ENCODE results near the gene CANT1.

DNA sequence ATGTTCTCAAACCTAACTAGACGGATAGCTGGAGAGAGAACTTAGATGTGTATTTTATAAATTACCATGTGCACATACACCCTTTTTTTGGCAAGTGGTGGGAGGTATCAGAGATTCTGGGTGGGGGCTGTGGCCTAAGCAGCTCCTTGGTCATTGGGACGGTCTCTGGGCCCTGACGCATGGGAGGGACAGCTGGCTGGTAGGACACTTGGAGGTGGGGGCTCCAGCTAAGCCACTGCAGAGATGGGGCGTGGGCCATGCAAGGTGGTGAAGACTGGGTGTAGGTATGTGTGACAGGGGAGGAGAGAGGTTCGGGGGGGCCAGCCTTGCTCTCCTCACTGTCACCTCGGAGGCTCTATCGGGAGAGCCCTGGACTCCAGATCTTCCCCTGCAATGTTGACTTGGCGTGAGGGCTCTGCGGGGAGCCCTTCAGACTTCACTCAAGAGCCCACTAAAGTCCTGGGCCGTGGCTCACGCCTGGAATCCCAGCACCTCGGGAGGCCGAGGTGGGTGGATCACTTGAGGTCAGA lies 31.5 kb upstream of the CANT1 start:
- no peak for TF ChIP-seq POLR2A (IDR thresholded peaks at IDR 0.05)
- TF ChIP-seq, protein P1, sequence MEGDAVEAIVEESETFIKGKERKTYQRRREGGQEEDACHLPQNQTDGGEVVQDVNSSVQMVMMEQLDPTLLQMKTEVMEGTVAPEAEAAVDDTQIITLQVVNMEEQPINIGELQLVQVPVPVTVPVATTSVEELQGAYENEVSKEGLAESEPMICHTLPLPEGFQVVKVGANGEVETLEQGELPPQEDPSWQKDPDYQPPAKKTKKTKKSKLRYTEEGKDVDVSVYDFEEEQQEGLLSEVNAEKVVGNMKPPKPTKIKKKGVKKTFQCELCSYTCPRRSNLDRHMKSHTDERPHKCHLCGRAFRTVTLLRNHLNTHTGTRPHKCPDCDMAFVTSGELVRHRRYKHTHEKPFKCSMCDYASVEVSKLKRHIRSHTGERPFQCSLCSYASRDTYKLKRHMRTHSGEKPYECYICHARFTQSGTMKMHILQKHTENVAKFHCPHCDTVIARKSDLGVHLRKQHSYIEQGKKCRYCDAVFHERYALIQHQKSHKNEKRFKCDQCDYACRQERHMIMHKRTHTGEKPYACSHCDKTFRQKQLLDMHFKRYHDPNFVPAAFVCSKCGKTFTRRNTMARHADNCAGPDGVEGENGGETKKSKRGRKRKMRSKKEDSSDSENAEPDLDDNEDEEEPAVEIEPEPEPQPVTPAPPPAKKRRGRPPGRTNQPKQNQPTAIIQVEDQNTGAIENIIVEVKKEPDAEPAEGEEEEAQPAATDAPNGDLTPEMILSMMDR (IDR thresholded peaks at IDR 0.05): no peak
